Transverse colon (tissue), 4 donors: Measurements from ENCODE around the gene UBL4A. TPM values are rescaled to one million over a fixed set of nuclear protein-coding genes. Genes with fewer than 3 reads are reported as not detected.

Experiments
- DNase-seq: peaks from one replicate; pipeline ENCODE4 v3.0.0-alpha.2; 2019
- H3K27ac ChIP-seq, 4 donors: fragments of 200-600 bp; sonication (generic); 2 replicates each; pipeline ENCODE4 v1.5.1; 2016 to 2018; ENCODE audit warnings: inconsistent platforms in 4 of 4
- H3K27me3 ChIP-seq: fragments of 200-600 bp; sonication (generic); 2 replicates; pipeline ENCODE4 v1.5.1; 2017; ENCODE audit warnings: inconsistent platforms
- H3K36me3 ChIP-seq, 4 donors: fragments of 200-600 bp; sonication (generic); 2 replicates each; pipeline ENCODE4 v1.5.1; 2017 to 2019; ENCODE audit warnings: inconsistent platforms in 4 of 4
- H3K4me1 ChIP-seq, 4 donors: fragments of 200-600 bp; sonication (generic); 2 replicates each; pipeline ENCODE4 v1.5.1; 2017 to 2020; ENCODE audit warnings: inconsistent platforms in 4 of 4
- H3K4me3 ChIP-seq, 4 donors: fragments of 200-600 bp; sonication (generic); 1 replicate in 1 of 4; 2 replicates in 3 of 4; pipeline versions ENCODE4 v1.5.1 to v1.6.1; 2017 to 2019; ENCODE audit warnings: inconsistent platforms in 4 of 4
- H3K9me3 ChIP-seq, 2 donors: fragments of 200-600 bp; sonication (generic); 2 replicates each; pipeline ENCODE4 v1.5.1; 2017 to 2019; ENCODE audit warnings: inconsistent platforms in 2 of 2
- CTCF ChIP-seq, 5 experiments: fragments of 200-600 bp in 3 of 5; fragments of 450-650 bp in 2 of 5; sonication (generic) in 3 of 5; IDR thresholded peaks; 1 replicate in 2 of 5; 2 replicates in 3 of 5; pipeline ENCODE4 v1.5.1; 2016 to 2017; ENCODE audit warnings: antibody characterized with exemption in 5 of 5, inconsistent platforms in 3 of 5, mild to moderate bottlenecking in 2 of 5, moderate library complexity in 1 of 5
- EP300 ChIP-seq: sonication (generic); formaldehyde crosslinking; IDR thresholded peaks from one replicate; pipeline ENCODE4 v1.6.1; 2017; ENCODE audit warnings: antibody characterized with exemption, low read depth
- POLR2A ChIP-seq: fragments of 450-650 bp; IDR thresholded peaks from one replicate; pipeline ENCODE4 v1.6.1; 2016; ENCODE audit warnings: antibody characterized with exemption, mild to moderate bottlenecking, moderate library complexity
- POLR2AphosphoS5 ChIP-seq, 3 donors: sonication (generic); formaldehyde crosslinking; IDR thresholded peaks; one replicate each; pipeline ENCODE4 v1.6.1; 2016; ENCODE audit warnings: antibody characterized with exemption in 3 of 3
- WGBS, 2 donors: methylation state at CpG; one replicate each; pipeline ENCODE4 v1.1.5; 2018; ENCODE audit warnings: low coverage in 1 of 2; 5-methylcytosine and 5-hydroxymethylcytosine counted together
- in situ Hi-C, 4 donors: fragments of 200-750 bp; cut with MboI; loops; one replicate each; pipeline versions ENCODE4 v1.15.0 to v1.15.1; 2017; ENCODE audit warnings: low sequenced_read_pairs in 3 of 4, low pct_ligation_motif_present in 1 of 4, low pct_unique_long_range_greater_than_20kb in 1 of 4
- intact Hi-C: fragments of 100-400 bp; cut with DNase I; formaldehyde crosslinking; loops from one replicate; pipeline ENCODE4 v1.15.1; 2023; ENCODE audit warnings: low total_unique reads
- total RNA-seq, 4 donors: library from RNA; depleted of rRNA; stranded (reverse); fragments of >200 nt; gene quantifications; one replicate each; pipeline ENCODE4 v1.1.0, GENCODE V29; 2016

UBL4A gene
- 10 to 100 TPM; 19.9 to 50.7 (median 42.7) TPM for total RNA-seq

- in situ Hi-C loops (no loop called here), intact Hi-C loops (no loop called here)
- peaks cover 8 to 27% (median 13%) of the 10 kb centered on the region in 4 donors for H3K4me1 ChIP-seq
- no peaks in the 10 kb centered on the region for H3K36me3 ChIP-seq
- peak within 1 kb of the TSS; percentile 49 to 81 (median 66) for H3K4me3 ChIP-seq
- WGBS, 2 donors = 59% methylated on average over 24 of the region's 95 CpGs; no CpG with 5 or more reads in 1 of the 2 donors
- no peaks in the 10 kb centered on the region for H3K27me3 ChIP-seq
- H3K27ac ChIP-seq = peak within 1 kb of the TSS; percentile 87 to 95 (median 92)
- H3K9me3 ChIP-seq = no peaks in the 10 kb centered on the region
- peak; percentile 63 for DNase-seq
- TF ChIP-seq POLR2AphosphoS5 (IDR thresholded peaks at IDR 0.05) (peak in 2 of 3 donors; percentile 4 to 37), EP300 (no peak), CTCF (IDR thresholded peaks at IDR 0.05) (no peak), POLR2A (peak; percentile 44)
Observed at GRCh38 chrX:154486396-154487207, at the start of gene UBL4A. UBL4A (minus strand) TSS chrX:154486615; CDS start chrX:154486584, 31 bp downstream.

DNA sequence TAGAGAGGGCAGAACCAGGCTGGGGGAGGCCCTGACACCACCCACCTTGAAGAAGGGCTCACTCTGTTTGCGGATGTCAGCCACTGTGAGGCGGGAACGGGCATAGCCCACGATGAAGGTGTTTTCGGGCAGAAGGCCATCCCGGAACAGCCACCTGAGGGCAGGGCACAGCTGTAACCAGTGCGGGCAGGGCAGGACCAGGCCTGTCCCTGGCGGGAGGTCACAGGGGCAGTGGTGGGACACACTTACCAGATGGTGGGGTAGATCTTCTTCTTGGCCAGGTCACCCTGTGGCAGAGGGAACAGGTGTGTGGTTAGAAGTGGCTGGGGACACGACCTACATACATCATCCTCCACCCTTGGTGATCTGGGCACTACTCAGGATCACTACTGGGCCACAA is 49.5 kb upstream of the UBL4A start:
- 85% methylated on average over 9 of the region's 9 CpGs; no CpG with 5 or more reads in 1 of the 2 donors for WGBS, 2 donors
- H3K9me3 ChIP-seq = no peaks in the 10 kb centered on the region
- in situ Hi-C loops (loop anchor here in 3 of 4 donors (25.0 kb wide), 3 partner anchors 124 to 1574 kb away; partner anchors contain the start of genes DNASE1L1 (in 3 of the 3), TAFAZZIN (in 3 of the 3), HCFC1 (in 1 of the 3) and TMEM187 (in 1 of the 3)), intact Hi-C loops (no loop called here)
- no peaks in the 10 kb centered on the region for H3K27me3 ChIP-seq
- H3K4me1 ChIP-seq = peaks cover 0 to 5% (median 3%) of the 10 kb centered on the region in 4 donors
- TF ChIP-seq POLR2A = no peak
- no peak for TF ChIP-seq CTCF (IDR thresholded peaks at IDR 0.05)
- no peaks in the 10 kb centered on the region for H3K36me3 ChIP-seq
- H3K27ac ChIP-seq = no peak overlapping the region
- no peak overlapping the region for H3K4me3 ChIP-seq
- no peak for DNase-seq

DNA sequence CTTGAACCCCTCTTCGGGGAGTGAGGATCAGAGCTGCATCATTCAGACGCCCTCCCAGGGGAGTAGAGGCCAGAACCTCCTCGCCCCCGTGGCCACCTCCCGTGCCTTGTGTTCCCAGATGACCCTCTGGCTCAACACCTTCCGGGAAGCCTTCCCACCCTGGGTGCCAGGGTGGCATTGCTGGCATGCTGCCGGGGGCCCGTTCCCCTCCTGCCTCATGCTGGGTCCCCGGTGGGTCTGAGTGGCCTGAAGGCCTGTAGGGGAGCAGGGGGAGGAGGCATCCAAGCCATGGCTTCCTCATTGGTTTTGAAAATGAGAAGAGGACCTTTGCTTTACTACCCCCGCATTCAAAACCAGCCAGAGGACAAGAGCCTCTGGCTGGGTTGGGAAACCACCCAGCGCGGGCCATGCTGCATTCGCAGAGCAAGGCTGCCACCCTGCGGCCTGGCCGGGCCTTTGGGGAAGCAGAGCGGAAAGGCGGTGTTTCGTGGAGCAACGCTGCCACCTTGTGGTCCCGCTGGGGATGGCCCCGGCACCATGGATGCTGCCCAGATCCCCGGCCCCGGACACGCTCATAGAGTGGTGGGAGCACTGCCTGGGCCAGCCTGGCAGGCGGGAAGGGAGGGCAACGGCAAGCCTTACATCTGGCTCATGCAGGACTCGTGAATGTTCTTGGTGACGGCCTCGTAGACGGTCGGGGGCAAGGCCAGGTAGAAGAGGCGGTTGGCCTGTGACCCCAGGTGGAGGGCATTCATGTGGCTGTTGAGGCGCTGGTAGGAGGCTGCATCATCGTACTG is 48.3 kb upstream of the UBL4A start:
- intact Hi-C loops (loop anchor here (5.0 kb wide), 1 partner anchor 1577 kb away; no protein-coding TSS in a partner anchor), in situ Hi-C loops (loop anchor here in 3 of 4 donors (25.0 kb wide), 3 partner anchors 122 to 1572 kb away; partner anchors contain the start of genes DNASE1L1 (in 3 of the 3), TAFAZZIN (in 3 of the 3), HCFC1 (in 1 of the 3) and TMEM187 (in 1 of the 3))
- Histone ChIP-seq H3K27me3 (no peaks in the 10 kb centered on the region), H3K36me3 (no peaks in the 10 kb centered on the region), H3K4me3 (no peak overlapping the region), H3K9me3 (no peaks in the 10 kb centered on the region), H3K4me1 (peaks cover 0 to 5% (median 3%) of the 10 kb centered on the region in 4 donors), H3K27ac (peak overlapping the region; percentile 26 to 65 (median 55))
- TF ChIP-seq CTCF (IDR thresholded peaks at IDR 0.05) (peak; percentile 85 to 98 (median 95)), POLR2AphosphoS5 (IDR thresholded peaks at IDR 0.05) (peak in 2 of 3 donors; percentile 48 to 68), EP300 (no peak), POLR2A (no peak)
- peak; percentile 92 for DNase-seq
- 28% methylated on average over 34 of the region's 34 CpGs; no CpG with 5 or more reads in 1 of the 2 donors for WGBS, 2 donors
